HepG2 (cell line): Measurements from ENCODE around the gene ADCY1. TPM values are rescaled to one million over a fixed set of nuclear protein-coding genes. Genes with fewer than 3 reads are reported as not detected.

Experiments
- CENPT ChIP-seq: sonication (generic); formaldehyde crosslinking; IDR thresholded peaks from 2 replicates; pipeline ENCODE4 v1.8.0; 2022; ENCODE audit warnings: low read depth, mild to moderate bottlenecking, moderate library complexity, missing genetic modification reagents
- GFI1 ChIP-seq: sonication (generic); formaldehyde crosslinking; IDR thresholded peaks from 2 replicates; pipeline ENCODE4 v1.5.0; 2020; ENCODE audit warnings: missing genetic modification reagents, mild to moderate bottlenecking, borderline replicate concordance
- HHEX ChIP-seq: IDR thresholded peaks from 2 replicates; pipeline ENCODE4 v1.6.1; 2016; ENCODE audit warnings: control low read depth
- HNF4G ChIP-seq, 2 experiments: sonication (generic) in 1 of 2; formaldehyde crosslinking in 1 of 2; IDR thresholded peaks; 2 replicates each; pipeline versions ENCODE4 v1.4.0 to v1.6.1; 2011 to 2020; ENCODE audit warnings: borderline replicate concordance in 2 of 2, low read depth in 2 of 2, mild to moderate bottlenecking in 2 of 2, low read length in 1 of 2, missing genetic modification reagents in 1 of 2, moderate library complexity in 1 of 2
- KMT2B ChIP-seq: IDR thresholded peaks from 2 replicates; pipeline ENCODE4 v1.6.1; 2016; ENCODE audit warnings: missing genetic modification reagents, missing compliant biosample characterization
- NFYC ChIP-seq: IDR thresholded peaks from 2 replicates; pipeline ENCODE4 v1.6.1; 2016; ENCODE audit warnings: missing genetic modification reagents, missing compliant biosample characterization
- RARG ChIP-seq: sonication (generic); formaldehyde crosslinking; IDR thresholded peaks from 2 replicates; pipeline ENCODE4 v1.4.0; 2020; ENCODE audit warnings: low read depth, mild to moderate bottlenecking, missing genetic modification reagents
- REXO4 ChIP-seq: sonication (generic); formaldehyde crosslinking; IDR thresholded peaks from 2 replicates; pipeline ENCODE4 v1.8.0; 2022; ENCODE audit warnings: missing genetic modification reagents, mild to moderate bottlenecking, borderline replicate concordance
- SALL1 ChIP-seq: sonication (generic); formaldehyde crosslinking; IDR thresholded peaks from 2 replicates; pipeline ENCODE4 v1.8.0; 2022; ENCODE audit warnings: mild to moderate bottlenecking, missing genetic modification reagents
- SRY ChIP-seq: sonication (generic); formaldehyde crosslinking; IDR thresholded peaks from 2 replicates; pipeline ENCODE4 v1.8.0; 2022; ENCODE audit warnings: mild to moderate bottlenecking, missing genetic modification reagents
- ZNF44 ChIP-seq: sonication (generic); formaldehyde crosslinking; IDR thresholded peaks from 2 replicates; pipeline ENCODE4 v1.5.1; 2020; ENCODE audit warnings: mild to moderate bottlenecking, missing genetic modification reagents
- ZNF557 ChIP-seq: sonication (generic); formaldehyde crosslinking; IDR thresholded peaks from 2 replicates; pipeline ENCODE4 v1.4.0; 2020; ENCODE audit warnings: missing genetic modification reagents
- ZNF564 ChIP-seq: sonication (generic); formaldehyde crosslinking; IDR thresholded peaks from 2 replicates; pipeline ENCODE4 v1.8.1; 2023; ENCODE audit warnings: mild to moderate bottlenecking, missing genetic modification reagents
- ZNF616 ChIP-seq: sonication (generic); formaldehyde crosslinking; IDR thresholded peaks from 2 replicates; pipeline ENCODE4 v1.5.0; 2020; ENCODE audit warnings: low read depth, mild to moderate bottlenecking, missing genetic modification reagents
- ZNF703 ChIP-seq: sonication (generic); formaldehyde crosslinking; IDR thresholded peaks from 2 replicates; pipeline ENCODE4 v1.5.1; 2020; ENCODE audit warnings: missing genetic modification reagents, mild to moderate bottlenecking, moderate library complexity, borderline replicate concordance
- polyA plus RNA-seq, 8 experiments: library from polyadenylated mRNA; depleted of rRNA in 3 of 8; stranded (reverse) in 7 of 8; unstranded in 1 of 8; fragments of >200 nt; fragmentation: Illumina TruSeq in 4 of 8; extraction: Trizol in 4 of 8; gene quantifications; 2 replicates each; pipeline versions ENCODE4 v1.2.1 to v1.2.3, GENCODE V29; 2011 to 2016; ENCODE audit warnings: low read depth in 4 of 8, missing spikeins in 1 of 8, mixed read lengths in 1 of 8; ENCODE audit not compliant: insufficient read depth in 1 of 8
- total RNA-seq, 5 experiments: library from RNA; depleted of rRNA; stranded (reverse); fragments of >200 nt; fragmentation: Illumina TruSeq; extraction: Trizol; gene quantifications; 2 replicates each; pipeline ENCODE4 v1.2.3, GENCODE V29; 2016; ENCODE audit warnings: low read depth in 1 of 5
- TF ChIP-seq, protein P1 (sequence below): sonication (generic); formaldehyde crosslinking; IDR thresholded peaks from 2 replicates; pipeline ENCODE4 v1.4.0; 2020; ENCODE audit warnings: missing genetic modification reagents, mild to moderate bottlenecking, borderline replicate concordance
- TF ChIP-seq, protein P2 (sequence below): sonication (generic); formaldehyde crosslinking; IDR thresholded peaks from 2 replicates; pipeline ENCODE4 v1.4.0; 2020; ENCODE audit warnings: missing genetic modification reagents, borderline replicate concordance
- TF ChIP-seq, protein P3 (sequence below): sonication (generic); formaldehyde crosslinking; IDR thresholded peaks from 2 replicates; pipeline ENCODE4 v1.4.0; 2020; ENCODE audit warnings: missing genetic modification reagents

ADCY1 gene
- total and polyA plus RNA-seq, 2 of the 13 experiments (the other 11 are each of a cell fraction or from before 2014, with no cell fraction given) = 0.80 to 1.2 TPM

DNA sequence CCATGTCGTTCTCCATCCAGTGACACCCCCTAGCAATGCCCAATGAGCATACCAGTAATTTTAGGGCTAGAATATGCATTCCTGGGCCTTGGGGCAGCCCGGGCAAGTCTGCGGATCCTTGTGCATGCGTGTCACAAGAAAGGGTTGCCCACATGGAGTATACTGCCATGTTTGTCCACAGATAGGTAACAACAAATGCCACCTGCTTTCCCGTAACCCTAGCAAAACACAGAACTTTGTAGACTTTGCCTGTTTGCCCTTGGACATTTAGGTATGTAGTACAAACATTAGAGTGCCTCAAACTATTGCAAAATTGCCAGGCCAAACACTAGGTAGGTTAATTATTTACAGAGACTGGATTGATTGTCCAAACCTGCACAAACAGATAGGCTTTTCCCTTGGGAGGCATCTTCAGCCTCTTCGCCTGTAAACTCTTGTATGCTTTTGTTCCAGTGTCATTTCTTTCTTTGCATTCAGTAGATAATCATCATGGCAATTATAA is 117.0 kb downstream of the ADCY1 start (continued):
- no peak for TF ChIP-seq CENPT (CRISPR knock-in tag)
- no peak for TF ChIP-seq ZNF557 (CRISPR knock-in tag)
- TF ChIP-seq, protein P1, sequence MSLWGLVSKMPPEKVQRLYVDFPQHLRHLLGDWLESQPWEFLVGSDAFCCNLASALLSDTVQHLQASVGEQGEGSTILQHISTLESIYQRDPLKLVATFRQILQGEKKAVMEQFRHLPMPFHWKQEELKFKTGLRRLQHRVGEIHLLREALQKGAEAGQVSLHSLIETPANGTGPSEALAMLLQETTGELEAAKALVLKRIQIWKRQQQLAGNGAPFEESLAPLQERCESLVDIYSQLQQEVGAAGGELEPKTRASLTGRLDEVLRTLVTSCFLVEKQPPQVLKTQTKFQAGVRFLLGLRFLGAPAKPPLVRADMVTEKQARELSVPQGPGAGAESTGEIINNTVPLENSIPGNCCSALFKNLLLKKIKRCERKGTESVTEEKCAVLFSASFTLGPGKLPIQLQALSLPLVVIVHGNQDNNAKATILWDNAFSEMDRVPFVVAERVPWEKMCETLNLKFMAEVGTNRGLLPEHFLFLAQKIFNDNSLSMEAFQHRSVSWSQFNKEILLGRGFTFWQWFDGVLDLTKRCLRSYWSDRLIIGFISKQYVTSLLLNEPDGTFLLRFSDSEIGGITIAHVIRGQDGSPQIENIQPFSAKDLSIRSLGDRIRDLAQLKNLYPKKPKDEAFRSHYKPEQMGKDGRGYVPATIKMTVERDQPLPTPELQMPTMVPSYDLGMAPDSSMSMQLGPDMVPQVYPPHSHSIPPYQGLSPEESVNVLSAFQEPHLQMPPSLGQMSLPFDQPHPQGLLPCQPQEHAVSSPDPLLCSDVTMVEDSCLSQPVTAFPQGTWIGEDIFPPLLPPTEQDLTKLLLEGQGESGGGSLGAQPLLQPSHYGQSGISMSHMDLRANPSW (CRISPR knock-in tag) = peak; percentile 91
- TF ChIP-seq HNF4G (IDR thresholded peaks at IDR 0.05; ENCODE audit: borderline replicate concordance, low read depth, low read length) = peak; percentile 72
- TF ChIP-seq HNF4G (CRISPR knock-in tag; IDR thresholded peaks at IDR 0.05; ENCODE audit: borderline replicate concordance, low read depth) = no peak
- TF ChIP-seq SRY (CRISPR knock-in tag) = no peak
- TF ChIP-seq HHEX (CRISPR knock-in tag) = peak; percentile 96
- TF ChIP-seq ZNF564 (CRISPR knock-in tag) = 0 out of 2 replicates have a peak, but pooled peaks have one; percentile 45
- TF ChIP-seq ZNF703 (CRISPR knock-in tag) = no peak
- 0 out of 2 replicates have a peak, but pooled peaks have one; percentile 59 for TF ChIP-seq KMT2B (CRISPR knock-in tag)
- TF ChIP-seq, protein P2, sequence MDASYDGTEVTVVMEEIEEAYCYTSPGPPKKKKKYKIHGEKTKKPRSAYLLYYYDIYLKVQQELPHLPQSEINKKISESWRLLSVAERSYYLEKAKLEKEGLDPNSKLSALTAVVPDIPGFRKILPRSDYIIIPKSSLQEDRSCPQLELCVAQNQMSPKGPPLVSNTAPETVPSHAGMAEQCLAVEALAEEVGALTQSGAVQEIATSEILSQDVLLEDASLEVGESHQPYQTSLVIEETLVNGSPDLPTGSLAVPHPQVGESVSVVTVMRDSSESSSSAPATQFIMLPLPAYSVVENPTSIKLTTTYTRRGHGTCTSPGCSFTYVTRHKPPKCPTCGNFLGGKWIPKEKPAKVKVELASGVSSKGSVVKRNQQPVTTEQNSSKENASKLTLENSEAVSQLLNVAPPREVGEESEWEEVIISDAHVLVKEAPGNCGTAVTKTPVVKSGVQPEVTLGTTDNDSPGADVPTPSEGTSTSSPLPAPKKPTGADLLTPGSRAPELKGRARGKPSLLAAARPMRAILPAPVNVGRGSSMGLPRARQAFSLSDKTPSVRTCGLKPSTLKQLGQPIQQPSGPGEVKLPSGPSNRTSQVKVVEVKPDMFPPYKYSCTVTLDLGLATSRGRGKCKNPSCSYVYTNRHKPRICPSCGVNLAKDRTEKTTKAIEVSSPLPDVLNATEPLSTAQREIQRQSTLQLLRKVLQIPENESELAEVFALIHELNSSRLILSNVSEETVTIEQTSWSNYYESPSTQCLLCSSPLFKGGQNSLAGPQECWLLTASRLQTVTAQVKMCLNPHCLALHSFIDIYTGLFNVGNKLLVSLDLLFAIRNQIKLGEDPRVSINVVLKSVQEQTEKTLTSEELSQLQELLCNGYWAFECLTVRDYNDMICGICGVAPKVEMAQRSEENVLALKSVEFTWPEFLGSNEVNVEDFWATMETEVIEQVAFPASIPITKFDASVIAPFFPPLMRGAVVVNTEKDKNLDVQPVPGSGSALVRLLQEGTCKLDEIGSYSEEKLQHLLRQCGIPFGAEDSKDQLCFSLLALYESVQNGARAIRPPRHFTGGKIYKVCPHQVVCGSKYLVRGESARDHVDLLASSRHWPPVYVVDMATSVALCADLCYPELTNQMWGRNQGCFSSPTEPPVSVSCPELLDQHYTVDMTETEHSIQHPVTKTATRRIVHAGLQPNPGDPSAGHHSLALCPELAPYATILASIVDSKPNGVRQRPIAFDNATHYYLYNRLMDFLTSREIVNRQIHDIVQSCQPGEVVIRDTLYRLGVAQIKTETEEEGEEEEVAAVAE = peak; percentile 93
- TF ChIP-seq RARG (CRISPR knock-in tag) = 0 out of 2 replicates have a peak, but pooled peaks have one; percentile 81
- TF ChIP-seq REXO4 (CRISPR knock-in tag) = no peak
- TF ChIP-seq ZNF44 = no peak
- TF ChIP-seq, protein P3, sequence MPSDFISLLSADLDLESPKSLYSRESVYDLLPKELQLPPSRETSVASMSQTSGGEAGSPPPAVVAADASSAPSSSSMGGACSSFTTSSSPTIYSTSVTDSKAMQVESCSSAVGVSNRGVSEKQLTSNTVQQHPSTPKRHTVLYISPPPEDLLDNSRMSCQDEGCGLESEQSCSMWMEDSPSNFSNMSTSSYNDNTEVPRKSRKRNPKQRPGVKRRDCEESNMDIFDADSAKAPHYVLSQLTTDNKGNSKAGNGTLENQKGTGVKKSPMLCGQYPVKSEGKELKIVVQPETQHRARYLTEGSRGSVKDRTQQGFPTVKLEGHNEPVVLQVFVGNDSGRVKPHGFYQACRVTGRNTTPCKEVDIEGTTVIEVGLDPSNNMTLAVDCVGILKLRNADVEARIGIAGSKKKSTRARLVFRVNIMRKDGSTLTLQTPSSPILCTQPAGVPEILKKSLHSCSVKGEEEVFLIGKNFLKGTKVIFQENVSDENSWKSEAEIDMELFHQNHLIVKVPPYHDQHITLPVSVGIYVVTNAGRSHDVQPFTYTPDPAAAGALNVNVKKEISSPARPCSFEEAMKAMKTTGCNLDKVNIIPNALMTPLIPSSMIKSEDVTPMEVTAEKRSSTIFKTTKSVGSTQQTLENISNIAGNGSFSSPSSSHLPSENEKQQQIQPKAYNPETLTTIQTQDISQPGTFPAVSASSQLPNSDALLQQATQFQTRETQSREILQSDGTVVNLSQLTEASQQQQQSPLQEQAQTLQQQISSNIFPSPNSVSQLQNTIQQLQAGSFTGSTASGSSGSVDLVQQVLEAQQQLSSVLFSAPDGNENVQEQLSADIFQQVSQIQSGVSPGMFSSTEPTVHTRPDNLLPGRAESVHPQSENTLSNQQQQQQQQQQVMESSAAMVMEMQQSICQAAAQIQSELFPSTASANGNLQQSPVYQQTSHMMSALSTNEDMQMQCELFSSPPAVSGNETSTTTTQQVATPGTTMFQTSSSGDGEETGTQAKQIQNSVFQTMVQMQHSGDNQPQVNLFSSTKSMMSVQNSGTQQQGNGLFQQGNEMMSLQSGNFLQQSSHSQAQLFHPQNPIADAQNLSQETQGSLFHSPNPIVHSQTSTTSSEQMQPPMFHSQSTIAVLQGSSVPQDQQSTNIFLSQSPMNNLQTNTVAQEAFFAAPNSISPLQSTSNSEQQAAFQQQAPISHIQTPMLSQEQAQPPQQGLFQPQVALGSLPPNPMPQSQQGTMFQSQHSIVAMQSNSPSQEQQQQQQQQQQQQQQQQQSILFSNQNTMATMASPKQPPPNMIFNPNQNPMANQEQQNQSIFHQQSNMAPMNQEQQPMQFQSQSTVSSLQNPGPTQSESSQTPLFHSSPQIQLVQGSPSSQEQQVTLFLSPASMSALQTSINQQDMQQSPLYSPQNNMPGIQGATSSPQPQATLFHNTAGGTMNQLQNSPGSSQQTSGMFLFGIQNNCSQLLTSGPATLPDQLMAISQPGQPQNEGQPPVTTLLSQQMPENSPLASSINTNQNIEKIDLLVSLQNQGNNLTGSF (CRISPR knock-in tag) = no peak
- TF ChIP-seq NFYC (CRISPR knock-in tag) = peak; percentile 39; the same call in 1 of the 2 replicates
- no peak for TF ChIP-seq ZNF616 (CRISPR knock-in tag)
- TF ChIP-seq GFI1 = peak; percentile 83
- TF ChIP-seq SALL1 = peak; percentile 97
